HepG2 (cell line): Measurements from ENCODE around the gene TMEM95. TPM values are rescaled to one million over a fixed set of nuclear protein-coding genes. Genes with fewer than 3 reads are reported as not detected.

Experiments
- DMAP1 ChIP-seq: IDR thresholded peaks from 2 replicates; pipeline ENCODE4 v1.6.1; 2016
- FOXA1 ChIP-seq, 2 experiments: fragments of 450-650 bp in 1 of 2; sonication (generic) in 1 of 2; formaldehyde crosslinking in 1 of 2; IDR thresholded peaks; 2 replicates each; pipeline versions ENCODE4 v1.4.0 to v1.6.1; 2016 to 2020; ENCODE audit warnings: missing genetic modification reagents in 1 of 2
- HMG20B ChIP-seq: conservative IDR thresholded peaks from 2 replicates; pipeline ENCODE4 v1.6.1; 2016; ENCODE audit warnings: missing genetic modification reagents, missing compliant biosample characterization
- HNRNPL ChIP-seq: fragments of 200-400 bp; formaldehyde crosslinking; IDR thresholded peaks from 2 replicates; pipeline ENCODE4 v1.6.1; 2017; ENCODE audit warnings: mild to moderate bottlenecking, low read depth, low read length
- KDM4B ChIP-seq: sonication (generic); formaldehyde crosslinking; IDR thresholded peaks from 2 replicates; pipeline ENCODE4 v1.4.0; 2020; ENCODE audit warnings: missing genetic modification reagents
- MTA1 ChIP-seq: sonication (generic); formaldehyde crosslinking; IDR thresholded peaks from 2 replicates; pipeline ENCODE4 v1.4.0; 2020; ENCODE audit warnings: missing genetic modification reagents, mild to moderate bottlenecking, borderline replicate concordance
- RBM22 ChIP-seq: fragments of 200-400 bp; formaldehyde crosslinking; optimal IDR thresholded peaks from 2 replicates; pipeline ENCODE3; 2017; ENCODE audit warnings: mild to moderate bottlenecking, low read length, moderate library complexity
- RFXANK ChIP-seq: IDR thresholded peaks from 2 replicates; pipeline ENCODE4 v1.6.1; 2016
- SMYD3 ChIP-seq: sonication (generic); formaldehyde crosslinking; IDR thresholded peaks from 2 replicates; pipeline ENCODE4 v1.8.1; 2023; ENCODE audit warnings: mild to moderate bottlenecking, missing genetic modification reagents
- ZNF224 ChIP-seq: sonication (generic); formaldehyde crosslinking; IDR thresholded peaks from 2 replicates; pipeline ENCODE4 v1.5.0; 2020; ENCODE audit warnings: mild to moderate bottlenecking, missing genetic modification reagents
- ZNF263 ChIP-seq: sonication (generic); formaldehyde crosslinking; IDR thresholded peaks from 2 replicates; pipeline ENCODE4 v1.4.0; 2020; ENCODE audit warnings: missing genetic modification reagents
- ZNF619 ChIP-seq: sonication (generic); formaldehyde crosslinking; IDR thresholded peaks from 2 replicates; pipeline ENCODE4 v1.4.0; 2020; ENCODE audit warnings: mild to moderate bottlenecking, missing genetic modification reagents
- ZNF775 ChIP-seq: sonication (generic); formaldehyde crosslinking; IDR thresholded peaks from 2 replicates; pipeline ENCODE4 v1.4.0; 2020; ENCODE audit warnings: missing genetic modification reagents, mild to moderate bottlenecking, moderate library complexity, borderline replicate concordance
- ZNF891 ChIP-seq: sonication (generic); formaldehyde crosslinking; IDR thresholded peaks from 2 replicates; pipeline ENCODE4 v1.5.0; 2020; ENCODE audit warnings: mild to moderate bottlenecking, missing genetic modification reagents
- polyA plus RNA-seq, 8 experiments: library from polyadenylated mRNA; depleted of rRNA in 3 of 8; stranded (reverse) in 7 of 8; unstranded in 1 of 8; fragments of >200 nt; fragmentation: Illumina TruSeq in 4 of 8; extraction: Trizol in 4 of 8; gene quantifications; 2 replicates each; pipeline versions ENCODE4 v1.2.1 to v1.2.3, GENCODE V29; 2011 to 2016; ENCODE audit warnings: low read depth in 4 of 8, missing spikeins in 1 of 8, mixed read lengths in 1 of 8; ENCODE audit not compliant: insufficient read depth in 1 of 8
- total RNA-seq, 5 experiments: library from RNA; depleted of rRNA; stranded (reverse); fragments of >200 nt; fragmentation: Illumina TruSeq; extraction: Trizol; gene quantifications; 2 replicates each; pipeline ENCODE4 v1.2.3, GENCODE V29; 2016; ENCODE audit warnings: low read depth in 1 of 5
- TF ChIP-seq, protein P1 (sequence below): sonication (generic); formaldehyde crosslinking; IDR thresholded peaks from 2 replicates; pipeline ENCODE4 v1.4.0; 2020; ENCODE audit warnings: missing genetic modification reagents
- TF ChIP-seq, protein P2 (sequence below): sonication (generic); formaldehyde crosslinking; IDR thresholded peaks from 2 replicates; pipeline ENCODE4 v1.5.1; 2020; ENCODE audit warnings: mild to moderate bottlenecking, missing genetic modification reagents
- TF ChIP-seq, protein P3 (sequence below), 2 experiments: fragments of 450-650 bp in 1 of 2; sonication (generic) in 1 of 2; formaldehyde crosslinking; IDR thresholded peaks; 2 replicates each; pipeline versions ENCODE4 v1.5.0 to v1.8.0; 2020 to 2022; ENCODE audit warnings: mild to moderate bottlenecking in 1 of 2, missing genetic modification reagents in 1 of 2
- TF ChIP-seq, protein P4 (sequence below): sonication (generic); formaldehyde crosslinking; IDR thresholded peaks from 2 replicates; pipeline ENCODE4 v1.5.0; 2020; ENCODE audit warnings: mild to moderate bottlenecking, low read depth, missing genetic modification reagents, borderline replicate concordance
- TF ChIP-seq, protein P5 (sequence below): sonication (generic); formaldehyde crosslinking; IDR thresholded peaks from 2 replicates; pipeline ENCODE4 v1.5.0; 2020; ENCODE audit warnings: missing genetic modification reagents
- TF ChIP-seq, protein P6 (sequence below): sonication (generic); formaldehyde crosslinking; IDR thresholded peaks from 2 replicates; pipeline ENCODE4 v1.5.1; 2020; ENCODE audit warnings: missing genetic modification reagents, mild to moderate bottlenecking, borderline replicate concordance

The TMEM95 gene
- total and polyA plus RNA-seq, 2 of the 13 experiments (the other 11 are each of a cell fraction or from before 2014, with no cell fraction given): not detected

DNA sequence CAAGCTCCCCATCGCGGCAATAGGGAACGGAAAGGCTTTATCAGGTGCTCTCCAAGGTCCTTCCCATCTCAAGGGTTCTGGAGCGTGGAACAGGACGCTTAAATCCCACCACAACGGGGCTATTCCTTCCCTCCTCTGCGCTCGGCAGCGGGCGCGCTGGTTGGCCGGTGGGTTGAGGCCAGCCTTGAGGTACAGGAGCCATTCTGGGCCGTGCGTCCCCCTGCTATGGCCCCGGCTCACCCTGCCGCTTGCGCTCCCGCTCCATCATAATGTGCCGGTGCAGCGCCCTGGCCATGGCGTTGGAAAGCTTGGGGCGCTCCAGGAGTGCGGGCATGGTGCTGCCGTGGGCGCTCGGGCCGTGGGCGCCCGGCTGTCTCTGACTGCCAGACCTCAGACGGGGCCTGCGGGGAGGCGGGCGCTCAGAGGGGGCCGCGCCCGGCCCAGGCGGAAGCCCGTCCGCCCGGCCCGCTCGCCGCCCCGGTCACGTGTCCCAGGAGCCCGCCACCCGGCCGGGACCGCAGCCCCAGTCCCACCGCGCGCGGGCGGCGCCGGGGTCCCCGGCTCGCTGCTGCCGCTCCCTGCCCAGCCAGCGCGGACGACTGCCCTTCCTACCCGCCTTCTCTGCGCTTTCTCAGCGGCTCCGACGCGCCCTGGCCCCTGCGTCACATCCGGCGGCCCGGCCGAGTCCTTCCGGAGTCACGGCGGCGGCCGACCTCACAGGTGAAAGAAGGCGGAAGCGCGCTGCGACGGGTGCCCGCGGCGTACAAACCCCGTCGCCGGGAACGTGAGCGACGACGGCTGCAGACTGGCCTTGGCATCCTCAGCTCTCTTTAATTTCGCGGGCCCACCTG lies 40.0 kb upstream of the TMEM95 start, which contains the start of gene GPS2 (continued):
- TF ChIP-seq, protein P1, sequence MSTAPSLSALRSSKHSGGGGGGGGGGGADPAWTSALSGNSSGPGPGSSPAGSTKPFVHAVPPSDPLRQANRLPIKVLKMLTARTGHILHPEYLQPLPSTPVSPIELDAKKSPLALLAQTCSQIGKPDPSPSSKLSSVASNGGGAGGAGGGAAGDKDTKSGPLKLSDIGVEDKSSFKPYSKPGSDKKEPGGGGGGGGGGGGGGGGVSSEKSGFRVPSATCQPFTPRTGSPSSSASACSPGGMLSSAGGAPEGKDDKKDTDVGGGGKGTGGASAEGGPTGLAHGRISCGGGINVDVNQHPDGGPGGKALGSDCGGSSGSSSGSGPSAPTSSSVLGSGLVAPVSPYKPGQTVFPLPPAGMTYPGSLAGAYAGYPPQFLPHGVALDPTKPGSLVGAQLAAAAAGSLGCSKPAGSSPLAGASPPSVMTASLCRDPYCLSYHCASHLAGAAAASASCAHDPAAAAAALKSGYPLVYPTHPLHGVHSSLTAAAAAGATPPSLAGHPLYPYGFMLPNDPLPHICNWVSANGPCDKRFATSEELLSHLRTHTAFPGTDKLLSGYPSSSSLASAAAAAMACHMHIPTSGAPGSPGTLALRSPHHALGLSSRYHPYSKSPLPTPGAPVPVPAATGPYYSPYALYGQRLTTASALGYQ (CRISPR knock-in tag): peak; percentile 55; the same call in 1 of the 2 replicates
- TF ChIP-seq, protein P2, sequence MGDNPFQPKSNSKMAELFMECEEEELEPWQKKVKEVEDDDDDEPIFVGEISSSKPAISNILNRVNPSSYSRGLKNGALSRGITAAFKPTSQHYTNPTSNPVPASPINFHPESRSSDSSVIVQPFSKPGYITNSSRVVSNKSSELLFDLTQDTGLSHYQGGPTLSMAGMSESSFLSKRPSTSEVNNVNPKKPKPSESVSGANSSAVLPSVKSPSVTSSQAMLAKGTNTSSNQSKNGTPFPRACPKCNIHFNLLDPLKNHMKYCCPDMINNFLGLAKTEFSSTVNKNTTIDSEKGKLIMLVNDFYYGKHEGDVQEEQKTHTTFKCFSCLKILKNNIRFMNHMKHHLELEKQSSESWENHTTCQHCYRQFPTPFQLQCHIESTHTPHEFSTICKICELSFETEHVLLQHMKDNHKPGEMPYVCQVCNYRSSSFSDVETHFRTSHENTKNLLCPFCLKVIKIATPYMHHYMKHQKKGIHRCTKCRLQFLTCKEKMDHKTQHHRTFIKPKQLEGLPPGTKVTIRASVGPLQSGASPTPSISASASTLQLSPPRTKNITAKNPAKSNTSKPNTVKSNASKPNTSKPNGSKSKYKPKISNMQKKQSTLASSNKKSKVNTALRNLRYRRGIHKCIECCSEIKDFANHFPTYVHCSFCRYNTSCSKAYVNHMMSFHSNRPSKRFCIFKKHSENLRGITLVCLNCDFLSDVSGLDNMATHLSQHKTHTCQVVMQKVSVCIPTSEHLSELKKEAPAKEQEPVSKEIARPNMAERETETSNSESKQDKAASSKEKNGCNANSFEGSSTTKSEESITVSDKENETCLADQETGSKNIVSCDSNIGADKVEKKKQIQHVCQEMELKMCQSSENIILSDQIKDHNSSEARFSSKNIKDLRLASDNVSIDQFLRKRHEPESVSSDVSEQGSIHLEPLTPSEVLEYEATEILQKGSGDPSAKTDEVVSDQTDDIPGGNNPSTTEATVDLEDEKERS: no peak
- TF ChIP-seq DMAP1 (CRISPR knock-in tag) (peak; percentile 67; the same call in 1 of the 2 replicates), ZNF775 (CRISPR knock-in tag) (no peak), RBM22 (no peak), RFXANK (CRISPR knock-in tag) (no peak), ZNF891 (CRISPR knock-in tag) (no peak), KDM4B (CRISPR knock-in tag) (peak; percentile 85), FOXA1 (IDR thresholded peaks at IDR 0.05) (no peak), FOXA1 (CRISPR knock-in tag; IDR thresholded peaks at IDR 0.05) (no peak), HMG20B (no peak), MTA1 (CRISPR knock-in tag) (peak; percentile 78; the same call in 1 of the 2 replicates), ZNF263 (peak; percentile 44; the same call in 1 of the 2 replicates), SMYD3 (CRISPR knock-in tag) (no peak), HNRNPL (no peak), ZNF224 (CRISPR knock-in tag) (no peak), ZNF619 (CRISPR knock-in tag) (no peak)
- TF ChIP-seq, protein P3, sequence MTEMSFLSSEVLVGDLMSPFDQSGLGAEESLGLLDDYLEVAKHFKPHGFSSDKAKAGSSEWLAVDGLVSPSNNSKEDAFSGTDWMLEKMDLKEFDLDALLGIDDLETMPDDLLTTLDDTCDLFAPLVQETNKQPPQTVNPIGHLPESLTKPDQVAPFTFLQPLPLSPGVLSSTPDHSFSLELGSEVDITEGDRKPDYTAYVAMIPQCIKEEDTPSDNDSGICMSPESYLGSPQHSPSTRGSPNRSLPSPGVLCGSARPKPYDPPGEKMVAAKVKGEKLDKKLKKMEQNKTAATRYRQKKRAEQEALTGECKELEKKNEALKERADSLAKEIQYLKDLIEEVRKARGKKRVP (CRISPR knock-in tag; IDR thresholded peaks at IDR 0.05): peak in 1 of 2 experiments; percentile 65; a peak in 1 of 4 replicates
- TF ChIP-seq, protein P4, sequence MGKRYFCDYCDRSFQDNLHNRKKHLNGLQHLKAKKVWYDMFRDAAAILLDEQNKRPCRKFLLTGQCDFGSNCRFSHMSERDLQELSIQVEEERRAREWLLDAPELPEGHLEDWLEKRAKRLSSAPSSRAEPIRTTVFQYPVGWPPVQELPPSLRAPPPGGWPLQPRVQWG (CRISPR knock-in tag): no peak
- TF ChIP-seq, protein P5, sequence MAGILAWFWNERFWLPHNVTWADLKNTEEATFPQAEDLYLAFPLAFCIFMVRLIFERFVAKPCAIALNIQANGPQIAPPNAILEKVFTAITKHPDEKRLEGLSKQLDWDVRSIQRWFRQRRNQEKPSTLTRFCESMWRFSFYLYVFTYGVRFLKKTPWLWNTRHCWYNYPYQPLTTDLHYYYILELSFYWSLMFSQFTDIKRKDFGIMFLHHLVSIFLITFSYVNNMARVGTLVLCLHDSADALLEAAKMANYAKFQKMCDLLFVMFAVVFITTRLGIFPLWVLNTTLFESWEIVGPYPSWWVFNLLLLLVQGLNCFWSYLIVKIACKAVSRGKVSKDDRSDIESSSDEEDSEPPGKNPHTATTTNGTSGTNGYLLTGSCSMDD: peak; percentile 82; the same call in 1 of the 2 replicates
- TF ChIP-seq, protein P6, sequence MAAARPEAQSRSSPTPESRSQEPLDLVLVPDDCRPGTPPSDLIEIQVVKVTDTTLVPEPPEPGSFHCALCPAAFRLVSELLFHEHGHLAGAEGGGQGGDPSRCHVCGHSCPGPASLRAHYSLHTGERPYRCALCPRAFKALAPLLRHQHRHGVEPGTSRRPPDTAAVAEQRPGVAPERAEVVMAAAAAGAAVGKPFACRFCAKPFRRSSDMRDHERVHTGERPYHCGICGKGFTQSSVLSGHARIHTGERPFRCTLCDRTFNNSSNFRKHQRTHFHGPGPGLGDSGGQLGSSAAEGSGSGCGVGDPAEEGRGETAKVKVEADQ (CRISPR knock-in tag): 0 out of 2 replicates have a peak, but pooled peaks have one; percentile 52
